Germinal center (tissue), 1 donor: Measurements from ENCODE around the gene DCTN3.
A peak's percentile ranks its signal among the peaks of the same experiment; 100 is the strongest.

Source experiments
- DNase-seq: peaks from one replicate; pipeline ENCODE4 v3.0.0; 2012; ENCODE audit warnings: mixed read lengths, low spot score

The DCTN3 gene

DNA sequence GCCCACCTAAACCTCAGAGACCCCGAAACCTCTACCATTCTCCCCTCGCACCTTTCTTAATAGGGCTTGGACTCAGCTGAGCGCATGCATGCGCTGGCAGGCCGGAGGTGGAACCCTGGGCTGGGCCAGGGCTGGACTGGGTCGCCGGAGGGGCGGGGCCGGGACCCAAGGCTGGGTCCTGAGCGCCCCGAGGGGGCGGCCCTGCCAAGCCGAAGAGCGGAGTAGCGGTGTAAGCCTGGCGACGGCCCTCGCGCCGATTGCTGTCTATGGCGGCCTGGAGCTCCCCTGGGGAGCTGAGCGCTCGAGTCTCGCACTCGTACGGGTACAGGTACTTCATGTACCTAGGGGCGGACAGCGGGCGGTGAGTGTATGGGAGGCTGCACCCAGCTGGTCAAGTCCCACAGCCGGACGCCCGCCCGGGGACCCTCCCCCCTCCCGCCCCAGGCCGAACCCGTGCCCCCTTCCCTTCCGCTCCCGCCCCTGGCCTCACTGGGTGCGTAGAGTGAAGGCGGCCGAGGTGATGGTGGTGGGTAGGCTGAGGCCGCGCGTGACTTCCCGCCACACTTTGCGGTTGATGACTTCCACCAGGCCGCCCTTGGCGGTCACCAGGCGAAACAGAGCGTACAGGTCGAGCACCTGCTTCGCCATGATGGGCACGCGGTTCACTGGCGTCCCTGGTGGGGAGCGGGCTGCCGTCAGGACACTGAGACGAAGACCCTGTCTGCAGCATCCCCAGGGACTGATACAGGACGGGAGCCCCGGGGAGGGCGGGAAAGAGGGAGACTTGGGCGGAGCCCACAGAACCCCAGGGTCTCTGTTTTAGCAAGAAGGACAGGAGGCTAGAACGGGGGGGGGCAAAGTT is 3.3 kb upstream of the DCTN3 start:
- no peak for DNase-seq

GRCh38 chr9:34615132-34615531 is 5.2 kb downstream of the DCTN3 start:
- no peak for DNase-seq

DNA sequence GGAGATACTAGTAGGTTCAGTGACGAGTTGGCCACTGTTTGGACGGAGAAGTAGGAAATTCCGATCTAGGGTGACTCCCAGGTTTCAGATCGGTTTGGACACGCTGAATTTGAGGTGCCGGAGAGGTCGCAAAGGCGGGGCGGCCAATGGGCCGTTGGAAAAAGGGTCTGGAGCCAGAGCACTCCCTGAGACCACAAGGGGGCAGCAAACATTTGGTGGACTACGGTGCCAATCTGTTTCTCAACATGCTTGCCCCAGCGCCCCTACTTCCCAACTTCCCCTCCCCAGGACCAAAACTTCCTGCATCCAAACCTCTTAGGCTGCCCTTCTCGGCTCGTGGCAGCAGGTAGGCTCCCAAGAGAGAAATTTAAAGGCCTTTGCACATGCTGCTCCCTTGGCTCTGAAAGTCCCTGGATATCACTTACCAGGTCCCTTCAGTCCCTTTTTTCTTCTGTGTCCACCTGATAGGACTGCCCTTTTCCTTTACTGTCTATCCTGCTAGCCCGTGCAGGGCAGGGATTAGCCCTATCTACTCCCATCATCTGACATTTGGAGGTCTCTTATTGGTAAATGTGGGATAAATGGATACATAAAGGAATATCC is 7.4 kb downstream of the DCTN3 start:
- DNase-seq: peak; percentile 85

GRCh38 chr9:34611811-34612787 is 8.2 kb downstream of the DCTN3 start, which contains the start of gene RPP25L:
TSS of gene RPP25L (minus strand) at chr9:34612097. CDS start at chr9:34611296, 801 bp downstream.
- peak; percentile 93 for DNase-seq

- no peak for DNase-seq
Measured at GRCh38 chr9:34611251-34611810, 9.0 kb downstream of the DCTN3 start.

- DNase-seq: no peak
Measured at GRCh38 chr9:34610434-34611206, 9.7 kb downstream of the DCTN3 start.

DNA sequence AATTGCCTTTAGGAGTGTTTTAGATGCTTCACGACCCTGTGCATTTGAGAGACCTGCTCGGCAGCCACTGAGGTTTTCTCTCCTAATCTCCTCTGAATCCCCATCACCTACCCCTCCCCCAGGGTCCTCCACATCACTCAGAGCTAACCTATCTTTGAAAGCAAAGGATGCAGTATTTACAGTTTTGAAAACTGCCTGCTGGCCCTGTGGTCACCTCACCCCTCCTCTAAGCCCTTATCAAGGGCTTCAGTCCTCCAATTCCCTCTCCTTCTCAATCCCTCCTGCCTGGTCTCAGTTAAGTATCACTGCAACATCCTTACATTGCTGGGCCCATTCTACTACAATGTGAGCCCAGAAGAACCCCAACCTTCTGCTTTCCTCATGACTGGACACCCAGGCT is 13.0 kb downstream of the DCTN3 start:
- no peak for DNase-seq

DNA sequence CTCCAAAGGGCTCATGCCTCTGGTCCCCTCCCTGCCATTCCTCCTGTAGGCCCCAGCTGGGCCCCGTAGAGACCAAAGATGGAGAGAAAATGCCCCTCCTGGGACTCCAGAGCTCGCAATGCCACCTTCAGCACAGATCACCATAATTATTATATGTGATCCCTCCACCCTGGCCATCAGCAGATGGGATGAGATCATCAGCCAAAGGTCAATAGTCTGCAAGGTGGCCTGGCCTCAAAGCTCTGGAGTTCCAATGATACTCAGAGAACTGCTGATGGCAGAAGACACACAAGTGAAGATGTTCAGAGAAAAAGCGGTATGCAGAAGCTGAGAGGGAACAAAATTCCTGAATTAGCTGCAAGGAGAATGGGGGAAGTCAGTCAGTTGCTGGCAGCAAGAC is 13.4 kb downstream of the DCTN3 start:
- no peak for DNase-seq

DNA sequence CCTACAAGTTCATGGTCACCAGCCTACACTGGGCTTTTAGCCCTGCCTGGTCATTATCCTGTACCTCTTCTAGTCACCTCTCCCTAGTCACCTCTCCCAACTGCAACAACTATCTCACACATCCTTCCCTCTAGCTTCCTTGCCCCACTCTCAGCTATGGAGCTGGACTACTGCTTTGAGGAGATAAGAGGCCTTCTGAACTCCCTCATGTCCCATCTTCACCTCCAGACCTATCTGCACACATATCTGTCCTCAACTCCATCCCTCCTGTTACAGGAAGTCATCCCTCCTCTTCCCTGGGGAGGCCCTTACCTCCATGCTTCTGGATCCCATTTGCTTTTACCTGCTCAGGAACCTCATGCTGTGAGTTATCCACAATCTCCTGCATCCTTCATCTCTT is 14.1 kb downstream of the DCTN3 start:
- DNase-seq: no peak

DNA sequence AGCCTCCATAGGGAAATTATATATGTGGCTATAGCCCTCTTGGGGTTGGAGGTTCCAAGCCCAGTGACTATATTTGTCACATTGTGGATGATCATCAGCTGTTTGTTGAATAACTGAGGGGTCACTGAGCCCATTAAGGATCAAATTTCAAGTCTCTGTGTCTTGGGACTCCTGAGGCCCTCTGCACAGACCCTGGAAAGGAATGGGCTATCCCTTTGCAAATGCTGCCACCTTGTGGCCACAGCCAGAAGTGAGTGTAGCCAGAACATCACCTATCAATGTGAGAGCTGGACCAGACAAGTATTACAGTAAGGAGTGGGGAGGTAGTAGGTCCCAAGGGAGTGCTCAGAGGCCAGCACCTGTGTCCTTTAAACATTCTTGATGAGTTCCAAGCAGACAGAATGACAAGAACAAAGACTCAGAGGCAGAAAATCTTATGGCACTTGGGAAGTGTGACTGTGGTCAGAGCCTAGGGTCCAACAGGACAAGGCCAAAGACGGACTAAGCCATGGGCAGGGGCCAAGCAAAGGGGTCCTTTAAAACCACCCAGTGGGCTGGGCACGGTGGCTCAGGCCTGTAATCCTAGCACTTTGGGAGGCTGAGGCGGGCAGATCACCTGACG is 16.6 kb downstream of the DCTN3 start:
- DNase-seq: peak; percentile 88

- no peak for DNase-seq
Measured at GRCh38 chr9:34601937-34602573, 18.2 kb downstream of the DCTN3 start.

DNA sequence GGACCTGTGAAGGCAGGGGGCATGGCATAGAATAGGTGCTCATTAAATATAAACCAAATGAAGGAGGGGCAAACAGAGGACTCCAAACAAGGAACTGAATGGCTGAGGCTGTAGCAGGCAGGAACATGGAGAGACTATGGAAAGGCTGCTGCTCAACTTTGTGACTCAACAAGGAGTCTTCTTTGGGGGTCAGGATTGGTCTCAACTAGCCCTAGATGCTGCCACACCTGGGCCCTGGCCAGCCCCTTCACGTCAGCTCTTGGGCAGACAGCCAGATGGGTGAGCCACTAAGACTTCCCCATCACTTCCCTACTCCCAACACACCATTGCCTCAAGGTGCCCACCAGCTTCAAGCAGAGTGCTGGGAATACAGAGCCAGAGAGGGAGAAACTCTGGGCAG is 19.4 kb downstream of the DCTN3 start:
- no peak for DNase-seq

GRCh38 chr9:34599546-34599945 is 20.7 kb downstream of the DCTN3 start:
- DNase-seq: no peak

DNA sequence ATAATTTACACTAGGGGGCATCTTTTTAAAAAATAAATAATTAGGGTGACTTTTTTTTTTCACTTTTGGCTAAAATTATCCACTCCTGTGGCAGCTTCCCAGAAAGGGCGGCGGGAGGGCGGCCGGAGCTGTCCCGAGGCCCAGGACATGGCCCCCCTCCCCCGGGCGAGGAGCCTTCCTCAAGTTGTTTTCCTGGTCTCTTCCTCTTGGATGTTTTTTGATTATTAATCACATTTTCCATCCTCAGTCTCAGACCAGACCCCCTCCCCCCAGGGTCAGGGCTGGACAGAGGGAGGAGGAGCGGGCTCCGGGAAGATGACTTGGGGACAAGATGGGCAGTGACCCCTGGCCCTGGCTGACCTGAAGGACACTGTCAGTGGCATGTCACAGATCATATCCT is 26.1 kb downstream of the DCTN3 start:
- DNase-seq: no peak

GRCh38 chr9:34592895-34593601 is 27.2 kb downstream of the DCTN3 start:
- DNase-seq: no peak

- peak; percentile 34 for DNase-seq
Measured at GRCh38 chr9:34591917-34592866, 28.1 kb downstream of the DCTN3 start.

GRCh38 chr9:34591248-34591916 is 28.9 kb downstream of the DCTN3 start:
- DNase-seq: peak; percentile 88
